Keratinocyte (primary cell): ENCODE results near the gene CORO2A.

ENCODE experiments used
- EZH2 ChIP-seq: IDR thresholded peaks from one replicate; pipeline ENCODE4 v1.6.1; 2012; ENCODE audit warnings: inconsistent platforms, mild to moderate bottlenecking, low read length, moderate library complexity
- TF ChIP-seq, protein P1 (sequence below), 3 experiments: IDR thresholded peaks in 1 of 3; conservative IDR thresholded peaks in 1 of 3; optimal IDR thresholded peaks in 1 of 3; 2 replicates in 2 of 3; 3 replicates in 1 of 3; pipeline versions ENCODE3 to v1.5.1; 2011; ENCODE audit warnings: low read length in 3 of 3, mild to moderate bottlenecking in 3 of 3, moderate library complexity in 2 of 3, control low read depth in 1 of 3, inconsistent platforms in 1 of 3; ENCODE audit not compliant: insufficient read depth in 2 of 3; ENCODE audit errors: extremely low read depth in 1 of 3

- TF ChIP-seq, protein P1, sequence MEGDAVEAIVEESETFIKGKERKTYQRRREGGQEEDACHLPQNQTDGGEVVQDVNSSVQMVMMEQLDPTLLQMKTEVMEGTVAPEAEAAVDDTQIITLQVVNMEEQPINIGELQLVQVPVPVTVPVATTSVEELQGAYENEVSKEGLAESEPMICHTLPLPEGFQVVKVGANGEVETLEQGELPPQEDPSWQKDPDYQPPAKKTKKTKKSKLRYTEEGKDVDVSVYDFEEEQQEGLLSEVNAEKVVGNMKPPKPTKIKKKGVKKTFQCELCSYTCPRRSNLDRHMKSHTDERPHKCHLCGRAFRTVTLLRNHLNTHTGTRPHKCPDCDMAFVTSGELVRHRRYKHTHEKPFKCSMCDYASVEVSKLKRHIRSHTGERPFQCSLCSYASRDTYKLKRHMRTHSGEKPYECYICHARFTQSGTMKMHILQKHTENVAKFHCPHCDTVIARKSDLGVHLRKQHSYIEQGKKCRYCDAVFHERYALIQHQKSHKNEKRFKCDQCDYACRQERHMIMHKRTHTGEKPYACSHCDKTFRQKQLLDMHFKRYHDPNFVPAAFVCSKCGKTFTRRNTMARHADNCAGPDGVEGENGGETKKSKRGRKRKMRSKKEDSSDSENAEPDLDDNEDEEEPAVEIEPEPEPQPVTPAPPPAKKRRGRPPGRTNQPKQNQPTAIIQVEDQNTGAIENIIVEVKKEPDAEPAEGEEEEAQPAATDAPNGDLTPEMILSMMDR (optimal IDR thresholded peaks at IDR 0.05 in 1 of 3, IDR thresholded peaks at IDR 0.05 in 1 of 3, conservative IDR thresholded peaks at IDR 0.05 in 1 of 3; ENCODE audit: extremely low read depth in 1 of 3, insufficient read depth in 2 of 3, low read length in 3 of 3): no peak
- no peak for TF ChIP-seq EZH2
These were observed 26.9 kb upstream of the CORO2A start for GRCh38 chr9:98219364-98219716.
